Breast epithelium (tissue), 3 donors: ENCODE results near the gene GLB1L2.
"Not testable (repeated sequence)": the region's sequence is repeated elsewhere in the genome, so short reads cannot be mapped to it uniquely, and the experiment has no call there.

Experiments used
- CTCF ChIP-seq, 3 donors: fragments of 450-650 bp; IDR thresholded peaks; one replicate each; pipeline ENCODE4 v1.5.1; 2016 to 2017; ENCODE audit warnings: antibody characterized with exemption in 3 of 3, mild to moderate bottlenecking in 3 of 3, moderate library complexity in 3 of 3
- POLR2A ChIP-seq: fragments of 450-650 bp; IDR thresholded peaks from one replicate; pipeline ENCODE4 v1.6.1; 2016; ENCODE audit warnings: antibody characterized with exemption, mild to moderate bottlenecking, moderate library complexity
- POLR2AphosphoS5 ChIP-seq, 3 donors: sonication (generic); formaldehyde crosslinking; IDR thresholded peaks; one replicate each; pipeline ENCODE4 v1.6.1; 2017; ENCODE audit warnings: antibody characterized with exemption in 3 of 3

- TF ChIP-seq CTCF (IDR thresholded peaks at IDR 0.05); POLR2A; POLR2AphosphoS5 (IDR thresholded peaks at IDR 0.05): not testable (repeated sequence)
Observed at GRCh38 chr11:134321373-134321772, 10.4 kb upstream of the GLB1L2 start.
